ENCODE results near the gene PTK7. TPM values are rescaled to one million over a fixed set of nuclear protein-coding genes. Genes with fewer than 3 reads are reported as not detected.

The PTK7 gene
- total and polyA plus RNA-seq, 2 experiments from 2014 or later: 46.1 to 147 TPM

DNA sequence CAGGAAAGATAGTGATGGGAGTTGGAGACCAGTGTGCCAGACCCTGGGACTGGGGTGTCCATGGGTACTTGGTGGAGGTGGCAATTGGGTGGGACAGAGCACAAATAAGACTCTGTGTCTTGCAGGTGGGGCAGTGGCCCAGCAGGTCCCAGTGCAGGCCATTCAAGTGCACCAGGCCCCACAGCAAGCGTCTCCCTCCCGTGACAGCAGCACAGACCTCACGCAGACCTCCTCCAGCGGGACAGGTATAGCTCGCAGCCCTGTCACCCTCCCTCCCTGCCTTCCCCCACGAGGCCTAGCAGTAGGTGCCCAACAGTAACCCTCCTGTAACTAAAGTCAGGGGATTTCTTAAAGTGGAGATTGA lies 100.3 kb downstream of the PTK7 start:
- H3K36me3 Mint-ChIP-seq (ENCODE audit: low read depth): peaks cover 61% of the 10 kb centered on the region
- no peak overlapping the region for H3K27ac Mint-ChIP-seq
- H3K4me3 Mint-ChIP-seq: no peak overlapping the region
- H3K4me1 ChIP-seq (ENCODE audit: insufficient read depth): peaks cover 24% of the 10 kb centered on the region
- peaks cover 12% of the 10 kb centered on the region; the same call in 1 of the 2 replicates for H3F3A ChIP-seq (replicated peaks; ENCODE audit: low read depth)
- no peak for DNase-seq (ENCODE audit: low spot score)
- H3K36me3 ChIP-seq (ENCODE audit: insufficient read depth): peaks cover 29% of the 10 kb centered on the region
- peaks cover 26% of the 10 kb centered on the region for H3K27me3 Mint-ChIP-seq (ENCODE audit: insufficient read depth, low read depth, poor library complexity)
- no peak for TF ChIP-seq POLR2AphosphoS5 (IDR thresholded peaks at IDR 0.05; ENCODE audit: low read depth)
- no peak for TF ChIP-seq STAT1 (IDR thresholded peaks at IDR 0.05; ENCODE audit: unreplicated experiment)
- TF ChIP-seq CREB1 (CRISPR knock-in tag; IDR thresholded peaks at IDR 0.05; ENCODE audit: low read depth): no peak
- no peak for TF ChIP-seq NANOG (IDR thresholded peaks at IDR 0.05; ENCODE audit: borderline replicate concordance)
- no peak for TF ChIP-seq ZNF331 (CRISPR knock-in tag; IDR thresholded peaks at IDR 0.05; ENCODE audit: low read depth)
- TF ChIP-seq, protein P1, sequence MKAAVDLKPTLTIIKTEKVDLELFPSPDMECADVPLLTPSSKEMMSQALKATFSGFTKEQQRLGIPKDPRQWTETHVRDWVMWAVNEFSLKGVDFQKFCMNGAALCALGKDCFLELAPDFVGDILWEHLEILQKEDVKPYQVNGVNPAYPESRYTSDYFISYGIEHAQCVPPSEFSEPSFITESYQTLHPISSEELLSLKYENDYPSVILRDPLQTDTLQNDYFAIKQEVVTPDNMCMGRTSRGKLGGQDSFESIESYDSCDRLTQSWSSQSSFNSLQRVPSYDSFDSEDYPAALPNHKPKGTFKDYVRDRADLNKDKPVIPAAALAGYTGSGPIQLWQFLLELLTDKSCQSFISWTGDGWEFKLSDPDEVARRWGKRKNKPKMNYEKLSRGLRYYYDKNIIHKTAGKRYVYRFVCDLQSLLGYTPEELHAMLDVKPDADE (IDR thresholded peaks at IDR 0.05): no peak
- TF ChIP-seq, protein P2, sequence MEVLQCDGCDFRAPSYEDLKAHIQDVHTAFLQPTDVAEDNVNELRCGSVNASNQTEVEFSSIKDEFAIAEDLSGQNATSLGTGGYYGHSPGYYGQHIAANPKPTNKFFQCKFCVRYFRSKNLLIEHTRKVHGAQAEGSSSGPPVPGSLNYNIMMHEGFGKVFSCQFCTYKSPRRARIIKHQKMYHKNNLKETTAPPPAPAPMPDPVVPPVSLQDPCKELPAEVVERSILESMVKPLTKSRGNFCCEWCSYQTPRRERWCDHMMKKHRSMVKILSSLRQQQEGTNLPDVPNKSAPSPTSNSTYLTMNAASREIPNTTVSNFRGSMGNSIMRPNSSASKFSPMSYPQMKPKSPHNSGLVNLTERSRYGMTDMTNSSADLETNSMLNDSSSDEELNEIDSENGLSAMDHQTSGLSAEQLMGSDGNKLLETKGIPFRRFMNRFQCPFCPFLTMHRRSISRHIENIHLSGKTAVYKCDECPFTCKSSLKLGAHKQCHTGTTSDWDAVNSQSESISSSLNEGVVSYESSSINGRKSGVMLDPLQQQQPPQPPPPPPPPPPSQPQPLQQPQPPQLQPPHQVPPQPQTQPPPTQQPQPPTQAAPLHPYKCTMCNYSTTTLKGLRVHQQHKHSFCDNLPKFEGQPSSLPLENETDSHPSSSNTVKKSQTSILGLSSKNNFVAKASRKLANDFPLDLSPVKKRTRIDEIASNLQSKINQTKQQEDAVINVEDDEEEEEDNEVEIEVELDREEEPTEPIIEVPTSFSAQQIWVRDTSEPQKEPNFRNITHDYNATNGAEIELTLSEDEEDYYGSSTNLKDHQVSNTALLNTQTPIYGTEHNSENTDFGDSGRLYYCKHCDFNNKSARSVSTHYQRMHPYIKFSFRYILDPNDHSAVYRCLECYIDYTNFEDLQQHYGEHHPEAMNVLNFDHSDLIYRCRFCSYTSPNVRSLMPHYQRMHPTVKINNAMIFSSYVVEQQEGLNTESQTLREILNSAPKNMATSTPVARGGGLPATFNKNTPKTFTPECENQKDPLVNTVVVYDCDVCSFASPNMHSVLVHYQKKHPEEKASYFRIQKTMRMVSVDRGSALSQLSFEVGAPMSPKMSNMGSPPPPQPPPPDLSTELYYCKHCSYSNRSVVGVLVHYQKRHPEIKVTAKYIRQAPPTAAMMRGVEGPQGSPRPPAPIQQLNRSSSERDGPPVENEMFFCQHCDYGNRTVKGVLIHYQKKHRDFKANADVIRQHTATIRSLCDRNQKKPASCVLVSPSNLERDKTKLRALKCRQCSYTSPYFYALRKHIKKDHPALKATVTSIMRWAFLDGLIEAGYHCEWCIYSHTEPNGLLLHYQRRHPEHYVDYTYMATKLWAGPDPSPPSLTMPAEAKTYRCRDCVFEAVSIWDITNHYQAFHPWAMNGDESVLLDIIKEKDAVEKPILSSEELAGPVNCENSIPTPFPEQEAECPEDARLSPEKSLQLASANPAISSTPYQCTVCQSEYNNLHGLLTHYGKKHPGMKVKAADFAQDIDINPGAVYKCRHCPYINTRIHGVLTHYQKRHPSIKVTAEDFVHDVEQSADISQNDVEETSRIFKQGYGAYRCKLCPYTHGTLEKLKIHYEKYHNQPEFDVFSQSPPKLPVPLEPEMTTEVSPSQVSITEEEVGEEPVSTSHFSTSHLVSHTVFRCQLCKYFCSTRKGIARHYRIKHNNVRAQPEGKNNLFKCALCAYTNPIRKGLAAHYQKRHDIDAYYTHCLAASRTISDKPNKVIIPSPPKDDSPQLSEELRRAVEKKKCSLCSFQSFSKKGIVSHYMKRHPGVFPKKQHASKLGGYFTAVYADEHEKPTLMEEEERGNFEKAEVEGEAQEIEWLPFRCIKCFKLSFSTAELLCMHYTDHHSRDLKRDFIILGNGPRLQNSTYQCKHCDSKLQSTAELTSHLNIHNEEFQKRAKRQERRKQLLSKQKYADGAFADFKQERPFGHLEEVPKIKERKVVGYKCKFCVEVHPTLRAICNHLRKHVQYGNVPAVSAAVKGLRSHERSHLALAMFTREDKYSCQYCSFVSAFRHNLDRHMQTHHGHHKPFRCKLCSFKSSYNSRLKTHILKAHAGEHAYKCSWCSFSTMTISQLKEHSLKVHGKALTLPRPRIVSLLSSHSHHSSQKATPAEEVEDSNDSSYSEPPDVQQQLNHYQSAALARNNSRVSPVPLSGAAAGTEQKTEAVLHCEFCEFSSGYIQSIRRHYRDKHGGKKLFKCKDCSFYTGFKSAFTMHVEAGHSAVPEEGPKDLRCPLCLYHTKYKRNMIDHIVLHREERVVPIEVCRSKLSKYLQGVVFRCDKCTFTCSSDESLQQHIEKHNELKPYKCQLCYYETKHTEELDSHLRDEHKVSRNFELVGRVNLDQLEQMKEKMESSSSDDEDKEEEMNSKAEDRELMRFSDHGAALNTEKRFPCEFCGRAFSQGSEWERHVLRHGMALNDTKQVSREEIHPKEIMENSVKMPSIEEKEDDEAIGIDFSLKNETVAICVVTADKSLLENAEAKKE (CRISPR knock-in tag; IDR thresholded peaks at IDR 0.05): no peak
- no peak for TF ChIP-seq JUNB (IDR thresholded peaks at IDR 0.05; ENCODE audit: unreplicated experiment)
- TF ChIP-seq, protein P3, sequence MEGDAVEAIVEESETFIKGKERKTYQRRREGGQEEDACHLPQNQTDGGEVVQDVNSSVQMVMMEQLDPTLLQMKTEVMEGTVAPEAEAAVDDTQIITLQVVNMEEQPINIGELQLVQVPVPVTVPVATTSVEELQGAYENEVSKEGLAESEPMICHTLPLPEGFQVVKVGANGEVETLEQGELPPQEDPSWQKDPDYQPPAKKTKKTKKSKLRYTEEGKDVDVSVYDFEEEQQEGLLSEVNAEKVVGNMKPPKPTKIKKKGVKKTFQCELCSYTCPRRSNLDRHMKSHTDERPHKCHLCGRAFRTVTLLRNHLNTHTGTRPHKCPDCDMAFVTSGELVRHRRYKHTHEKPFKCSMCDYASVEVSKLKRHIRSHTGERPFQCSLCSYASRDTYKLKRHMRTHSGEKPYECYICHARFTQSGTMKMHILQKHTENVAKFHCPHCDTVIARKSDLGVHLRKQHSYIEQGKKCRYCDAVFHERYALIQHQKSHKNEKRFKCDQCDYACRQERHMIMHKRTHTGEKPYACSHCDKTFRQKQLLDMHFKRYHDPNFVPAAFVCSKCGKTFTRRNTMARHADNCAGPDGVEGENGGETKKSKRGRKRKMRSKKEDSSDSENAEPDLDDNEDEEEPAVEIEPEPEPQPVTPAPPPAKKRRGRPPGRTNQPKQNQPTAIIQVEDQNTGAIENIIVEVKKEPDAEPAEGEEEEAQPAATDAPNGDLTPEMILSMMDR (conservative IDR thresholded peaks at IDR 0.05; ENCODE audit: low read depth in 2 of 2): no peak
- TF ChIP-seq EZH2phosphoT487 (IDR thresholded peaks at IDR 0.05; ENCODE audit: unreplicated experiment): no peak
- no peak for TF ChIP-seq EZH2 (IDR thresholded peaks at IDR 0.05; ENCODE audit: low read depth, unreplicated experiment)
- TF ChIP-seq, protein P4, sequence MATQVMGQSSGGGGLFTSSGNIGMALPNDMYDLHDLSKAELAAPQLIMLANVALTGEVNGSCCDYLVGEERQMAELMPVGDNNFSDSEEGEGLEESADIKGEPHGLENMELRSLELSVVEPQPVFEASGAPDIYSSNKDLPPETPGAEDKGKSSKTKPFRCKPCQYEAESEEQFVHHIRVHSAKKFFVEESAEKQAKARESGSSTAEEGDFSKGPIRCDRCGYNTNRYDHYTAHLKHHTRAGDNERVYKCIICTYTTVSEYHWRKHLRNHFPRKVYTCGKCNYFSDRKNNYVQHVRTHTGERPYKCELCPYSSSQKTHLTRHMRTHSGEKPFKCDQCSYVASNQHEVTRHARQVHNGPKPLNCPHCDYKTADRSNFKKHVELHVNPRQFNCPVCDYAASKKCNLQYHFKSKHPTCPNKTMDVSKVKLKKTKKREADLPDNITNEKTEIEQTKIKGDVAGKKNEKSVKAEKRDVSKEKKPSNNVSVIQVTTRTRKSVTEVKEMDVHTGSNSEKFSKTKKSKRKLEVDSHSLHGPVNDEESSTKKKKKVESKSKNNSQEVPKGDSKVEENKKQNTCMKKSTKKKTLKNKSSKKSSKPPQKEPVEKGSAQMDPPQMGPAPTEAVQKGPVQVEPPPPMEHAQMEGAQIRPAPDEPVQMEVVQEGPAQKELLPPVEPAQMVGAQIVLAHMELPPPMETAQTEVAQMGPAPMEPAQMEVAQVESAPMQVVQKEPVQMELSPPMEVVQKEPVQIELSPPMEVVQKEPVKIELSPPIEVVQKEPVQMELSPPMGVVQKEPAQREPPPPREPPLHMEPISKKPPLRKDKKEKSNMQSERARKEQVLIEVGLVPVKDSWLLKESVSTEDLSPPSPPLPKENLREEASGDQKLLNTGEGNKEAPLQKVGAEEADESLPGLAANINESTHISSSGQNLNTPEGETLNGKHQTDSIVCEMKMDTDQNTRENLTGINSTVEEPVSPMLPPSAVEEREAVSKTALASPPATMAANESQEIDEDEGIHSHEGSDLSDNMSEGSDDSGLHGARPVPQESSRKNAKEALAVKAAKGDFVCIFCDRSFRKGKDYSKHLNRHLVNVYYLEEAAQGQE (IDR thresholded peaks at IDR 0.05; ENCODE audit: unreplicated experiment): no peak
- no peak overlapping the region for H2AFZ ChIP-seq
- H3K9me3 Mint-ChIP-seq: no peaks in the 10 kb centered on the region; the same call in 2 of the 3 replicates
- H3K27me3 ChIP-seq (ENCODE audit: insufficient read depth): peaks cover 9% of the 10 kb centered on the region
- H3K9me2 ChIP-seq (ENCODE audit: insufficient read depth): no peaks in the 10 kb centered on the region
- H3K79me2 ChIP-seq (replicated peaks; ENCODE audit: insufficient read depth): peaks cover 32% of the 10 kb centered on the region
- H3K4me3 ChIP-seq: no peak overlapping the region
- H3K4me2 ChIP-seq: no peak overlapping the region
- ATAC-seq: no peak
- peaks cover 33% of the 10 kb centered on the region for H3K4me1 Mint-ChIP-seq
- peaks cover 19% of the 10 kb centered on the region for H4K20me1 ChIP-seq (replicated peaks; ENCODE audit: insufficient read depth)
- no peak overlapping the region for H3K27ac ChIP-seq (ENCODE audit: low read depth)

Data from GM23338 (cell line).